HL-60/S4 treated with phorbol 12-myristate 13-acetate at 8.2 ng/mL for 4 days and 3 days (cell line): ENCODE measurements around the gene SPI1.
"Not testable (repeated sequence)": the region's sequence is repeated elsewhere in the genome, so short reads cannot be mapped to it uniquely, and the experiment has no call there.

ENCODE experiments used
- in situ Hi-C: fragments of 300-500 bp; cut with MboI; formaldehyde crosslinking; loops from 2 replicates; pipeline ENCODE4 v1.15.0; 2022; ENCODE audit warnings: low sequenced_read_pairs

Gene SPI1

GRCh38 chr11:47328449-47329390 lies 49.6 kb downstream of the SPI1 start:
- in situ Hi-C loops, result no loop called here

- in situ Hi-C loops, result no loop called here
Observed at GRCh38 chr11:47327949-47328348, 50.4 kb downstream of the SPI1 start.

GRCh38 chr11:47327025-47327424 lies 51.3 kb downstream of the SPI1 start:
- in situ Hi-C loops, result no loop called here

GRCh38 chr11:47326198-47326597 lies 52.1 kb downstream of the SPI1 start:
- in situ Hi-C loops, result no loop called here

DNA sequence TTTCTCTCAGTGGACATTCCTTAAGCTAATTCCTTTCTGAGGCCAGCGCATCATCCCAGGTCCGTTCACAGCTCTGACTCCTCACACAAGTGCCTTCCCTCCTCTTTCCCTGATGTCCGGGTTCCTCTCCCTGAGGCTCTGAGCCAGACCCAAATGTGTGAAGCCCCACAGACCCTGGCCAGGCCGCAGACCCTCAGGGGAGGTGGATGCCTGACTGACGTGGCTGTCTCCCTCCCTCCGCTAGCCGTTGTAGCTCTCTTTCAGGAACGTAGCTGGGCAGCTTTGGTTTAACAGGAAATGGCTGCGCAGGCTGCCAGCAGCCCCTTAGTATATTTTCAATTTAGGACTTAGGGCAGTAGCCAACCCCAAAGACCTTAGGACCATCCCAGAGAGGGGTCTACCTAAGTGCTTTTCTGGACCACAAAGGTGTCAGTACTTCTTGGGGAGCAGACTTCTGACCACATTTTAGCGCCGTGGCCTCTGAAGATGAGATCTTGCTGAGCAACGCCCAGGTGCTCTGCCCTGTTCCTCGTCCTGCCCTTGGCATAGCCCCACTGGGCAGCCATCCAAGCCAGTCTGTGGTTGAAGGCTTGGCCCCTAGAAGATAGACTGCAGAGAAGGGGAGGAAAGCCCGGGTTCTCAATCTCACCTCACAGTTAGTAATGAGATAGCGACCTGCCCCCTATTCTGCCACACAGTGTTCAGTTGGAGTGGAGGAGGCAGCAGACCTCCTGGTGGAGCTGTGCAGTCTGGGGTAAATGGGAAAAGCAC lies 52.9 kb downstream of the SPI1 start:
- in situ Hi-C loops, result no loop called here

- in situ Hi-C loops, result no loop called here
Observed at GRCh38 chr11:47324520-47324919, 53.8 kb downstream of the SPI1 start.

GRCh38 chr11:47318166-47318565 lies 60.2 kb downstream of the SPI1 start:
- in situ Hi-C loops, result no loop called here

DNA sequence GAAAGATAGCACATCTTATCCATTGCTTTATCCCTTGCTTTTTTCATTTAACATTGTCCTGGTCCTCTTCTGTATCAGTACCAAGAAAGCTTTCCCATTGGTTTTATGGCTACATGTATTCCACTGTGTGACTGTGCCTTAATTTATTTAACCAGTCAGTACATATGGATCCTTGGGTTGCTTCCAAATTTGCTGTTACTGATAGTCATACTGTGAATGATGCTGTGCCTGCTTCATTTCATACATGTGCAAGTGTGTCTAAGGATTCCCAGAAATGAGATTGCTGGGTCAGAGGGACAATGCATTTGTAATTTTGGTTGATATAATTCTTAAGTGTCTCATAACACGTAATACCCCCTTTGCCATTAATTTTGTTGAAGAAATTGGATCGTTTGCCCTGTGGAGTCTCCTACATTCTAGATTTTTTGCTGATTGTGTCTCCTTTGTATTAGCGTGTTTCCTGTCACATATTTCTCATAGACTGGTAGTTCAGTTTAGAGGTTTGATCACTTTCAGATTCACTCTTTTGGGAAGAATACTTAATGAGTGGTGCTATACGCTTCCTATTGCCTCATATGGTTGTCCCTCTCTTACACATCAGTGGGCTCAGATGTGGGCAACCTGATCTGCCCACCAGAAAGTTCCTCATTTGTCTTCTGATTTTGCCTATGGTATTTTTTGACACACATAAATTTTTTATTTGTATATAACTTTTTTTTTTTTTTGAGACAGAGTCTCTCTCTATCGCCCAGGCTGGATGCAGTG lies 61.1 kb downstream of the SPI1 start:
- in situ Hi-C loops, result no loop called here

GRCh38 chr11:47316501-47316900 lies 61.8 kb downstream of the SPI1 start:
- in situ Hi-C loops, result not testable (repeated sequence)

DNA sequence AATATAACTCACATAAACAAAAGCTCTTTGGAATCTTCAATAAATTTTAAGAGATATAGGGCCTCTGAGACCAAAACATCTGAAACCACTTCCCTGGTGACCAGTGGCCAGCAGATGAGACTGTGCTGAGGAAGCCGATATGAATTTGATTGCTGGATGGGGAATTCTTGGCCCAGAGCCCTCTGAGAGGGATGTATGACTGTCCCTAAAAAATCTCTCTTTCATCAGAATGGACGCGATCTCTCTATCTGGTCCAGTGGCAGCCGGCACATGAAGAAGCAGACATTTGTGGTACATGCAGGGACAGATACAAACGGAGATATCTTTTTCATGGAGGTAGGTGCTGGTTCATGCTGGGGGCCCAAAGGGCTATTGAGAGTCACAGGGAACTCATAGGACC lies 63.4 kb downstream of the SPI1 start:
- in situ Hi-C loops, result no loop called here

GRCh38 chr11:47308050-47308823 lies 70.1 kb downstream of the SPI1 start:
- in situ Hi-C loops, result no loop called here

DNA sequence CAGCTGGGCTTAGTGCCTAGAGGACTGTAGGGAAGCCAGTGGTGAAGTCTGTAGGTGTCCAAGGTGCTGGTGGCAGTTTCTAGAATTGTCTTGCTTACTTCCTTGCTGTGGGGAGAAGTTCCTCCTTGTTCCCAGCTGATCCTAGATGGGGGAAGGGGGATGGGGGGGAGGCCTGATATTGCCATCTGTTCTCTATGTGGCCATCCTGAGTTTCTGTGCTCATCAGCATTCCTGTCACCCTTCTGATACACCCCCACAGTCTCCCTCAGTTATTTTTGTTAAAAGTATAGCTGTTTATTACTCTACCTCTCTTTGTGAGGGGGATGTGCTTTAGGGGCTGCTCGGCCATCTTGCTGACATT lies 71.9 kb downstream of the SPI1 start:
- in situ Hi-C loops, result no loop called here

- in situ Hi-C loops, result no loop called here
Observed at GRCh38 chr11:47305734-47306483, 72.4 kb downstream of the SPI1 start.
